CD4-positive, alpha-beta T cell (primary cell): Measurements from ENCODE around the gene DNAJC16. TPM values are rescaled to one million over a fixed set of nuclear protein-coding genes. Genes with fewer than 3 reads are reported as not detected.

Experiments
- ATAC-seq: fragments of 200-7000 bp; cut with Tn5 transposase; one replicate; pipeline ENCODE4 v1.10.0; 2022; ENCODE audit warnings: mild to moderate bottlenecking; ENCODE audit not compliant: poor library complexity
- CTCF ChIA-PET: fragments of 350-600 bp; sonication (Branson Sonifier 250); formaldehyde crosslinking; loops from one replicate; lab custom pipeline; 2021; ENCODE audit warnings: antibody characterized with exemption, inconsistent platforms; lab: Charles Lee
- POLR2A ChIA-PET: fragments of 350-600 bp; sonication (Branson Sonifier 250); formaldehyde crosslinking; loops from one replicate; lab custom pipeline; 2021; ENCODE audit warnings: antibody characterized with exemption, inconsistent platforms; lab: Charles Lee
- DNase-seq, 14 experiments: peaks; one replicate each; pipeline ENCODE4 v3.0.0-alpha.2; 2013 to 2020; ENCODE audit warnings: mixed read lengths in 2 of 14
- H3K27ac ChIP-seq, 2 donors: one replicate each; pipeline versions ENCODE4 v1.5.1 to v1.7.0; 2013; ENCODE audit warnings: low read length in 2 of 2, low read depth in 1 of 2, mild to moderate bottlenecking in 1 of 2
- H3K27me3 ChIP-seq, 2 experiments: 1 replicate in 1 of 2; 2 replicates in 1 of 2; pipeline versions ENCODE4 v1.6.1 to v1.7.0; 2013; ENCODE audit warnings: low read length in 2 of 2, control low read depth in 1 of 2, mild to moderate bottlenecking in 1 of 2, moderate library complexity in 1 of 2; ENCODE audit not compliant: insufficient read depth in 2 of 2, control insufficient read depth in 1 of 2
- H3K36me3 ChIP-seq: one replicate; pipeline ENCODE4 v1.6.1; 2013; ENCODE audit warnings: low read length, control low read depth; ENCODE audit not compliant: insufficient read depth
- H3K4me1 ChIP-seq: one replicate; pipeline ENCODE4 v1.6.1; 2013; ENCODE audit warnings: low read length, control low read depth; ENCODE audit not compliant: insufficient read depth
- H3K4me3 ChIP-seq: one replicate; pipeline ENCODE4 v1.5.1; 2013; ENCODE audit warnings: mild to moderate bottlenecking, low read length, moderate library complexity
- H3K9me3 ChIP-seq, 2 experiments: 1 replicate in 1 of 2; 2 replicates in 1 of 2; pipeline versions ENCODE4 v1.6.1 to v1.7.0; 2013; ENCODE audit warnings: low read length in 2 of 2, mild to moderate bottlenecking in 2 of 2, control low read depth in 1 of 2, moderate library complexity in 1 of 2; ENCODE audit not compliant: control insufficient read depth in 1 of 2, insufficient read depth in 1 of 2
- H3K27ac Mint-ChIP-seq: one replicate; pipeline ENCODE4 v1.8.0; 2020; ENCODE audit warnings: mixed read lengths
- H3K27me3 Mint-ChIP-seq: one replicate; pipeline ENCODE4 v1.8.0; 2021; ENCODE audit warnings: mixed read lengths
- H3K36me3 Mint-ChIP-seq: one replicate; pipeline ENCODE4 v1.8.0; 2021; ENCODE audit warnings: low read depth, mixed read lengths
- H3K4me1 Mint-ChIP-seq: one replicate; pipeline ENCODE4 v1.8.0; 2021; ENCODE audit warnings: low read depth, mixed read lengths
- H3K4me3 Mint-ChIP-seq: one replicate; pipeline ENCODE4 v1.8.0; 2020; ENCODE audit warnings: mild to moderate bottlenecking, mixed read lengths
- H3K9me3 Mint-ChIP-seq: one replicate; pipeline ENCODE4 v1.8.0; 2020; ENCODE audit warnings: mixed read lengths
- intact Hi-C, 2 experiments: fragments of 100-400 bp; cut with DNase I in 1 of 2; cut with micrococcal nuclease in 1 of 2; formaldehyde crosslinking; loops; one replicate each; pipeline versions ENCODE4 v1.15.1 to v1.9.0; 2023 to 2025; cut with DNase I, micrococcal nuclease
- total RNA-seq, 174 experiments: library from RNA in 2 of 174; stranded (reverse) in 2 of 174; gene quantifications; one replicate each; pipeline ENCODE4 v1.2.3 and lab custom pipeline; 2021 to 2026
- TF ChIP-seq, protein P1 (sequence below): fragments of 200-600 bp; IDR thresholded peaks from one replicate; pipeline ENCODE4 v1.8.0; 2022; ENCODE audit warnings: antibody characterized with exemption, mild to moderate bottlenecking

DNAJC16 gene
- total RNA-seq, 2 experiments from 2014 or later, result 8.2 to 10.4 TPM

DNA sequence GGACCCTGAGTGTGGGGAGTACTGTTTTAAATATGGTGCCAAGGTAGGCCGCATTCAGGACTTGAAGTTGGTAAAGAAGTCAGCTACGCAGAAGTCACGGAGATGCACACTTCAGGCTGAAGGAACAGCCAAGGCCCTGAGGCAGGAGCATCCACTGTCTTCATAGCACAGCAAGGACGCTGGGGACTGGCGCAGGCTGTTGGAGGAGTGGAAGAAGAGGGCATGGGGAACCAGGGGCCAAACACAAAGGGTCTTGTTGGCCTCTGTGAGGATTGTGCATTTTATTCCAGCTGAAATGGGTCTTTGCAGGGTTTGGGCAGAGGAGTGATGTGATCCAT, 16.6 kb downstream of the DNAJC16 start:
- H3K9me3 Mint-ChIP-seq, result no peaks in the 10 kb centered on the region
- no peak overlapping the region for H3K4me3 Mint-ChIP-seq
- no peak overlapping the region for H3K27ac ChIP-seq
- H3K27me3 ChIP-seq, result no peaks in the 10 kb centered on the region
- ATAC-seq (no peak), DNase-seq (no peak)
- CTCF ChIA-PET, result no interaction called here
- H3K4me1 Mint-ChIP-seq, result peaks cover 4% of the 10 kb centered on the region
- POLR2A ChIA-PET, result no interaction called here
- no peak overlapping the region for H3K4me3 ChIP-seq
- no peaks in the 10 kb centered on the region for H3K27me3 Mint-ChIP-seq
- peaks cover 83% of the 10 kb centered on the region for H3K36me3 Mint-ChIP-seq
- peak overlapping the region; percentile 28 for H3K27ac Mint-ChIP-seq
- H3K4me1 ChIP-seq, result no peaks in the 10 kb centered on the region
- TF ChIP-seq, protein P1, sequence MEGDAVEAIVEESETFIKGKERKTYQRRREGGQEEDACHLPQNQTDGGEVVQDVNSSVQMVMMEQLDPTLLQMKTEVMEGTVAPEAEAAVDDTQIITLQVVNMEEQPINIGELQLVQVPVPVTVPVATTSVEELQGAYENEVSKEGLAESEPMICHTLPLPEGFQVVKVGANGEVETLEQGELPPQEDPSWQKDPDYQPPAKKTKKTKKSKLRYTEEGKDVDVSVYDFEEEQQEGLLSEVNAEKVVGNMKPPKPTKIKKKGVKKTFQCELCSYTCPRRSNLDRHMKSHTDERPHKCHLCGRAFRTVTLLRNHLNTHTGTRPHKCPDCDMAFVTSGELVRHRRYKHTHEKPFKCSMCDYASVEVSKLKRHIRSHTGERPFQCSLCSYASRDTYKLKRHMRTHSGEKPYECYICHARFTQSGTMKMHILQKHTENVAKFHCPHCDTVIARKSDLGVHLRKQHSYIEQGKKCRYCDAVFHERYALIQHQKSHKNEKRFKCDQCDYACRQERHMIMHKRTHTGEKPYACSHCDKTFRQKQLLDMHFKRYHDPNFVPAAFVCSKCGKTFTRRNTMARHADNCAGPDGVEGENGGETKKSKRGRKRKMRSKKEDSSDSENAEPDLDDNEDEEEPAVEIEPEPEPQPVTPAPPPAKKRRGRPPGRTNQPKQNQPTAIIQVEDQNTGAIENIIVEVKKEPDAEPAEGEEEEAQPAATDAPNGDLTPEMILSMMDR, result no peak
- H3K9me3 ChIP-seq, result no peaks in the 10 kb centered on the region
- intact Hi-C loops, result no loop called here
- peaks cover 70% of the 10 kb centered on the region for H3K36me3 ChIP-seq

DNA sequence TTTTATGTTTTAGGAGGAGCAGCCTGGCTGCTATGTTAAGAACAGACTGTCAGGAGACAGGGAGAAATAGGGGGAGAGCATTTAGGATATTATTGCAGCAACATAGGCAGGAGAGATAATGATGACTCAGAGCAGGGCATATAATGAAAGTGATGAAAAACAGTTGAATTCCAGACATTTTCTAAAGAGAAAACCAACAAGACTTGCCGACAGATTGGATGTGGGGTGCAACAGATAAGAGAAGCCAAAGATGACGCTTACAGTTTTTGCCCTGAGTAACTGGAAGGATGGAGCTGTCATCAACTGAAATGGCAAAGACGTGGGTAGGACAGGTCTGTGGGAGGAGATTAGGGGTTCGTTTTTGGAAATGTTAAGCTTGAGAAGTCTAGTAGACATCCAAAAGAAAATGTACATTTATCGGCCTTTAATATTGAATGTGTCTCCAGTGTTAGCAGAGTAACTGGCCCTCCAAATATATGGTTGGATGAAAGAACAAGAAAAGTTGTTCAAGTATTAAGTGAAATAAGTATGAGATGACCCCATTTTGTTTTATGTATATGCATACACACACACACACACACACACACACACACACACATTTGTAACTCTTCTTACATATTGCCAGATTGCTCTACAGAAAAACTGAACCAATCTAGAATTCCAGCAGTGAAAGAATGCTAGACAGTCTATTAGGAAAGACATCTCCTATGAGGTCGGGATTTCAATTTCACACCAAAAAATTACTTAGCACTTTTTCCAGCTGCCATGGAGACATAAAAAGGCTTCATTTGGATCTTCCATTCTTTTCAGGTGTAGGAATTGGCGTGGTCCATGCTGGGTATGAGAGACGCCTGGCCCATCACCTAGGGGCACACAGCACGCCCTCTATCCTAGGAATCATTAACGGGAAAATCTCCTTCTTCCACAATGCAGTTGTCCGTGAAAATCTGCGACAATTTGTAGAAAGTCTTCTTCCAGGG, 17.2 kb downstream of the DNAJC16 start:
- Histone ChIP-seq H3K9me3 (no peaks in the 10 kb centered on the region), H3K27me3 (no peaks in the 10 kb centered on the region), H3K27ac (no peak overlapping the region), H3K4me1 (no peaks in the 10 kb centered on the region), H3K4me3 (no peak overlapping the region), H3K36me3 (peaks cover 76% of the 10 kb centered on the region)
- ChIA-PET CTCF (no interaction called here), POLR2A (no interaction called here)
- intact Hi-C loops, result no loop called here
- no peak for DNase-seq
- H3K36me3 Mint-ChIP-seq, result peaks cover 80% of the 10 kb centered on the region
- no peaks in the 10 kb centered on the region for H3K9me3 Mint-ChIP-seq
- no peak overlapping the region for H3K4me3 Mint-ChIP-seq
- peaks cover under 1% of the 10 kb centered on the region for H3K4me1 Mint-ChIP-seq
- peak overlapping the region; percentile 28 for H3K27ac Mint-ChIP-seq
- no peak for ATAC-seq
- H3K27me3 Mint-ChIP-seq, result no peaks in the 10 kb centered on the region
- TF ChIP-seq, protein P1, result no peak

DNA sequence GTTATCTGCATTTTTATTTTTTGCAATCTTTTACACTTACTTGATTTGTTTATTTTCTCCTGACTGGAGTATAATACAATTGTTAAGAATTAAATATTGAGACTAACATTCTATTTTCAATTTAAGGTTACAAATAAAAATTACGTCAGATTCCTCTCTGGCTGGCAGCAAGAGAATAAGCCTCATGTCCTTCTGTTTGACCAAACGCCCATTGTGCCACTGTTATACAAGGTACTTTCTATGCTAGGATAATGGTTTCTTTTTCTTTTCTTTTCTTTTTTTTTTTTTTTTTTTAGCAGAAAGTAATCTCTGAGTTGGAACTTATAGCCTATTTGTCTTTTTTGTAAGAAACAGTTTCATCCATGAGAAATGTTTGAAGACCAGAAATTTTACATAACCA, 20.0 kb downstream of the DNAJC16 start:
- Mint-ChIP-seq H3K27me3 (no peaks in the 10 kb centered on the region), H3K4me1 (peaks cover 4% of the 10 kb centered on the region), H3K9me3 (no peaks in the 10 kb centered on the region), H3K36me3 (peaks cover 86% of the 10 kb centered on the region), H3K27ac (no peak overlapping the region), H3K4me3 (no peak overlapping the region)
- Histone ChIP-seq H3K27me3 (no peaks in the 10 kb centered on the region), H3K4me1 (no peaks in the 10 kb centered on the region), H3K27ac (no peak overlapping the region), H3K36me3 (peaks cover 71% of the 10 kb centered on the region), H3K9me3 (no peaks in the 10 kb centered on the region), H3K4me3 (no peak overlapping the region)
- intact Hi-C loops, result no loop called here
- DNase-seq (no peak), ATAC-seq (no peak)
- TF ChIP-seq, protein P1, result no peak
- ChIA-PET POLR2A (no interaction called here), CTCF (no interaction called here)
